H9 (cell line): ENCODE measurements around the gene GRXCR2. TPM values are rescaled to one million over a fixed set of nuclear protein-coding genes. Genes with fewer than 3 reads are reported as not detected.

Source experiments
- DNase-seq: peaks from one replicate; pipeline ENCODE4 v3.0.0-alpha.2; 2017
- H2AFZ ChIP-seq: one replicate; pipeline ENCODE4 v1.6.1; 2013; ENCODE audit warnings: mild to moderate bottlenecking, low read length, control low read depth, moderate library complexity
- H2AK5ac ChIP-seq: 2 replicates; pipeline ENCODE4 v1.6.1; 2013; ENCODE audit warnings: low read length, control low read depth, mixed read lengths; ENCODE audit not compliant: insufficient read length
- H2BK120ac ChIP-seq: one replicate; pipeline ENCODE4 v1.6.1; 2013; ENCODE audit warnings: low read depth, mild to moderate bottlenecking, low read length, control low read depth, inconsistent platforms; ENCODE audit not compliant: poor library complexity, severe bottlenecking
- H2BK12ac ChIP-seq: 2 replicates; pipeline ENCODE4 v1.6.1; 2013; ENCODE audit warnings: low read length, control low read depth, mixed read lengths, low read depth; ENCODE audit not compliant: insufficient read length
- H2BK15ac ChIP-seq: 2 replicates; pipeline ENCODE4 v1.6.1; 2013; ENCODE audit warnings: low read depth, low read length, control low read depth
- H2BK20ac ChIP-seq: one replicate; pipeline ENCODE4 v1.6.1; 2013; ENCODE audit warnings: low read depth, mild to moderate bottlenecking, low read length, control low read depth, inconsistent platforms; ENCODE audit not compliant: poor library complexity, severe bottlenecking
- H2BK5ac ChIP-seq: 2 replicates; pipeline ENCODE4 v1.6.1; 2013; ENCODE audit warnings: low read length, control low read depth, mixed read lengths; ENCODE audit not compliant: insufficient read length
- H3K14ac ChIP-seq: 2 replicates; pipeline ENCODE4 v1.6.1; 2013; ENCODE audit warnings: low read length, control low read depth; ENCODE audit not compliant: insufficient read depth
- H3K18ac ChIP-seq: 2 replicates; pipeline ENCODE4 v1.6.1; 2013; ENCODE audit warnings: low read depth, mild to moderate bottlenecking, mixed read lengths, low read length, control low read depth; ENCODE audit not compliant: insufficient read length
- H3K23ac ChIP-seq: 2 replicates; pipeline ENCODE4 v1.6.1; 2013; ENCODE audit warnings: low read length, control low read depth, mixed read lengths, low read depth; ENCODE audit not compliant: insufficient read length
- H3K23me2 ChIP-seq: 2 replicates; pipeline ENCODE4 v1.6.1; 2013; ENCODE audit warnings: low read depth, mild to moderate bottlenecking, mixed read lengths, low read length, control low read depth; ENCODE audit not compliant: insufficient read length, poor library complexity, severe bottlenecking
- H3K27ac ChIP-seq: 2 replicates; pipeline ENCODE4 v1.5.1; 2013; ENCODE audit warnings: low read length, control low read depth, mixed read lengths, low read depth; ENCODE audit not compliant: insufficient read length
- H3K27me3 ChIP-seq: 2 replicates; pipeline ENCODE4 v1.6.1; 2013; ENCODE audit warnings: low read length, control low read depth, inconsistent platforms; ENCODE audit not compliant: insufficient read depth
- H3K4ac ChIP-seq: 2 replicates; pipeline ENCODE4 v1.6.1; 2013; ENCODE audit warnings: low read depth, mild to moderate bottlenecking, control low read depth, inconsistent platforms, low read length, moderate library complexity
- H3K4me1 ChIP-seq: 2 replicates; pipeline ENCODE4 v1.6.1; 2013; ENCODE audit warnings: low read length, control low read depth, inconsistent platforms; ENCODE audit not compliant: insufficient read depth
- H3K4me2 ChIP-seq: 2 replicates; pipeline ENCODE4 v1.6.1; 2013; ENCODE audit warnings: low read length, control low read depth, mixed read lengths; ENCODE audit not compliant: insufficient read length, insufficient read depth
- H3K56ac ChIP-seq: 2 replicates; pipeline ENCODE4 v1.6.1; 2013; ENCODE audit warnings: low read depth, mild to moderate bottlenecking, mixed read lengths, low read length, control low read depth; ENCODE audit not compliant: insufficient read length
- H3K79me1 ChIP-seq: 2 replicates; pipeline ENCODE4 v1.6.1; 2013; ENCODE audit warnings: low read depth, mild to moderate bottlenecking, moderate library complexity, low read length, control low read depth, inconsistent platforms; ENCODE audit not compliant: insufficient read depth, poor library complexity, severe bottlenecking
- H3K79me2 ChIP-seq: 2 replicates; pipeline ENCODE4 v1.6.1; 2013; ENCODE audit warnings: low read length, control low read depth, inconsistent platforms; ENCODE audit not compliant: insufficient read depth
- H3K9ac ChIP-seq: 2 replicates; pipeline ENCODE4 v1.6.1; 2013; ENCODE audit warnings: low read length, control low read depth, mixed read lengths; ENCODE audit not compliant: insufficient read length; ENCODE audit errors: extremely low read depth
- H3K9me3 ChIP-seq: one replicate; pipeline ENCODE4 v1.6.1; 2013; ENCODE audit warnings: low read depth, low read length, inconsistent platforms; ENCODE audit not compliant: control insufficient read depth
- H3T11ph ChIP-seq: one replicate; pipeline ENCODE4 v1.6.1; 2013; ENCODE audit warnings: mild to moderate bottlenecking, low read length, control low read depth, inconsistent platforms
- H4K20me1 ChIP-seq: one replicate; pipeline ENCODE4 v1.6.1; 2013; ENCODE audit not compliant: control insufficient read depth, insufficient read length, insufficient read depth
- H4K5ac ChIP-seq: 2 replicates; pipeline ENCODE4 v1.6.1; 2013; ENCODE audit warnings: low read depth, mild to moderate bottlenecking, mixed read lengths, low read length, control low read depth; ENCODE audit not compliant: insufficient read length
- H4K8ac ChIP-seq: replicated peaks from 2 replicates; pipeline ENCODE4 v1.6.1; 2013; ENCODE audit warnings: low read length, control low read depth, mixed read lengths, low read depth; ENCODE audit not compliant: insufficient read length
- H4K91ac ChIP-seq: 2 replicates; pipeline ENCODE4 v1.6.1; 2013; ENCODE audit warnings: low read depth, mild to moderate bottlenecking, moderate library complexity, mixed read lengths, low read length, control low read depth; ENCODE audit not compliant: insufficient read length
- H3K27ac Mint-ChIP-seq, 3 experiments: 2 replicates in 2 of 3; 3 replicates in 1 of 3; pipeline ENCODE4 v1.8.0; 2020 to 2021; ENCODE audit warnings: mixed read lengths in 3 of 3, mild to moderate bottlenecking in 1 of 3, moderate library complexity in 1 of 3
- H3K27me3 Mint-ChIP-seq: 2 replicates; pipeline ENCODE4 v1.8.0; 2021; ENCODE audit warnings: low read depth, mild to moderate bottlenecking, moderate library complexity, mixed read lengths
- H3K36me3 Mint-ChIP-seq, 3 experiments: 2 replicates in 2 of 3; 3 replicates in 1 of 3; pipeline ENCODE4 v1.8.0; 2020 to 2021; ENCODE audit warnings: low read depth in 3 of 3, mixed read lengths in 3 of 3; ENCODE audit not compliant: insufficient read depth in 1 of 3
- H3K4me1 Mint-ChIP-seq, 2 experiments: 2 replicates each; pipeline ENCODE4 v1.8.0; 2020; ENCODE audit warnings: mixed read lengths in 2 of 2
- H3K4me3 Mint-ChIP-seq, 2 experiments: 2 replicates in 1 of 2; 3 replicates in 1 of 2; pipeline ENCODE4 v1.8.0; 2020 to 2021; ENCODE audit warnings: mild to moderate bottlenecking in 2 of 2, mixed read lengths in 2 of 2, moderate library complexity in 1 of 2
- H3K9me3 Mint-ChIP-seq, 2 experiments: 2 replicates in 1 of 2; 3 replicates in 1 of 2; pipeline ENCODE4 v1.8.0; 2020; ENCODE audit warnings: mild to moderate bottlenecking in 2 of 2, mixed read lengths in 2 of 2, moderate library complexity in 1 of 2
- CTCF ChIP-seq: fragments of 200-600 bp; sonication (generic); conservative IDR thresholded peaks from 3 replicates; pipeline ENCODE4 v1.8.0; 2021; ENCODE audit warnings: antibody characterized with exemption, mild to moderate bottlenecking
- WGBS: extraction: QIAGEN DNeasy Blood & Tissue Kit; methylation state at CpG from one replicate; pipeline ENCODE4 v1.1.7; 2013; ENCODE audit warnings: missing lambda C conversion rate, low lambda C conversion rate, mixed read lengths; ENCODE audit not compliant: insufficient read length; ENCODE audit errors: extremely low coverage; 5-methylcytosine and 5-hydroxymethylcytosine counted together
- total RNA-seq: library from RNA; stranded (reverse); gene quantifications from 2 replicates; pipeline ENCODE4 v1.2.1, GENCODE V29; 2021

The GRXCR2 gene
- total RNA-seq, 1 experiment from 2014 or later = not detected

- H3K9ac ChIP-seq = no peak overlapping the region
- no peaks in the 10 kb centered on the region for H3K23me2 ChIP-seq
- no peak overlapping the region for H3T11ph ChIP-seq
- no peaks in the 10 kb centered on the region for H3K9me3 ChIP-seq
- Mint-ChIP-seq H3K27ac (no peak overlapping the region), H3K4me3 (no peak overlapping the region), H3K4me1 (no peaks in the 10 kb centered on the region), H3K36me3 (no peaks in the 10 kb centered on the region), H3K27me3 (no peaks in the 10 kb centered on the region), H3K9me3 (no peaks in the 10 kb centered on the region)
- no peak overlapping the region for H2BK12ac ChIP-seq
- H2AFZ ChIP-seq = no peak overlapping the region
- no peak overlapping the region for H3K14ac ChIP-seq
- H3K56ac ChIP-seq = no peak overlapping the region
- H4K5ac ChIP-seq = no peak overlapping the region
- no peaks in the 10 kb centered on the region for H3K79me1 ChIP-seq
- DNase-seq = no peak
- no peaks in the 10 kb centered on the region for H3K79me2 ChIP-seq
- H2BK120ac ChIP-seq = no peak overlapping the region
- no peak overlapping the region for H2BK5ac ChIP-seq
- no peak overlapping the region for H3K27ac ChIP-seq
- no peak overlapping the region for H4K91ac ChIP-seq
- H2BK20ac ChIP-seq = no peak overlapping the region
- H4K8ac ChIP-seq = no peak overlapping the region
- TF ChIP-seq CTCF = no peak
- no peak overlapping the region for H3K23ac ChIP-seq
- H2AK5ac ChIP-seq = no peak overlapping the region
- no peaks in the 10 kb centered on the region for H3K27me3 ChIP-seq
- H2BK15ac ChIP-seq = no peak overlapping the region
- no peaks in the 10 kb centered on the region for H4K20me1 ChIP-seq
- no peak overlapping the region for H3K18ac ChIP-seq
- H3K4me2 ChIP-seq = no peak overlapping the region
- H3K4ac ChIP-seq = no peak overlapping the region
- H3K4me1 ChIP-seq = no peaks in the 10 kb centered on the region
- WGBS = no CpG with 5 or more reads among the region's 4 CpGs
These were observed 54.2 kb downstream of the GRXCR2 start for GRCh38 chr5:145818604-145819003.
